HK-2 (cell line): ENCODE results near the gene TMEM119.
"Not testable (repeated sequence)": the region's sequence is repeated elsewhere in the genome, so short reads cannot be mapped to it uniquely, and the experiment has no call there.

Source experiments
- DNase-seq: peaks from one replicate; pipeline ENCODE4 v3.0.0-alpha.2; 2018; ENCODE audit not compliant: unreplicated experiment

Gene TMEM119

GRCh38 chr12:108634341-108634751 is 36.5 kb upstream of the TMEM119 start:
- DNase-seq: no peak

GRCh38 chr12:108633534-108634248 is 35.8 kb upstream of the TMEM119 start, which contains the start of gene SELPLG:
TSS of gene SELPLG (minus strand) at chr12:108633894. CDS start at chr12:108624307, 9,587 bp downstream.
- no peak for DNase-seq

GRCh38 chr12:108633081-108633533 is 35.2 kb upstream of the TMEM119 start:
- no peak for DNase-seq

- not testable (repeated sequence) for DNase-seq
Observed at GRCh38 chr12:108631261-108631660, 33.4 kb upstream of the TMEM119 start.

GRCh38 chr12:108630481-108631207 is 32.8 kb upstream of the TMEM119 start:
- no peak for DNase-seq

GRCh38 chr12:108629824-108630476 is 32.1 kb upstream of the TMEM119 start:
- peak; percentile 73 for DNase-seq

- DNase-seq: no peak
Observed at GRCh38 chr12:108629151-108629550, 31.3 kb upstream of the TMEM119 start.

- DNase-seq: no peak
Observed at GRCh38 chr12:108627134-108627920, 29.4 kb upstream of the TMEM119 start.

GRCh38 chr12:108625228-108625627 is 27.3 kb upstream of the TMEM119 start:
- no peak for DNase-seq

- no peak for DNase-seq
Observed at GRCh38 chr12:108623577-108623976, 25.7 kb upstream of the TMEM119 start.

- DNase-seq: no peak
Observed at GRCh38 chr12:108622921-108623514, 25.1 kb upstream of the TMEM119 start.

- no peak for DNase-seq
Observed at GRCh38 chr12:108622421-108622820, 24.5 kb upstream of the TMEM119 start.

GRCh38 chr12:108621161-108621560 is 23.3 kb upstream of the TMEM119 start:
- no peak for DNase-seq

- no peak for DNase-seq
Observed at GRCh38 chr12:108620236-108620879, 22.5 kb upstream of the TMEM119 start.

- DNase-seq: no peak
Observed at GRCh38 chr12:108619369-108620160, 21.7 kb upstream of the TMEM119 start.

- DNase-seq: not testable (repeated sequence)
Observed at GRCh38 chr12:108618953-108619274, 21.0 kb upstream of the TMEM119 start.

- peak; percentile 86 for DNase-seq
Observed at GRCh38 chr12:108618079-108618952, 20.4 kb upstream of the TMEM119 start.

GRCh38 chr12:108616941-108617858 is 19.3 kb upstream of the TMEM119 start:
- peak; percentile 65 for DNase-seq
